Tibial nerve (tissue), 4 donors: ENCODE measurements around the gene TTC33. TPM values are rescaled to one million over a fixed set of nuclear protein-coding genes. Genes with fewer than 3 reads are reported as not detected.
"Not testable (repeated sequence)": the region's sequence is repeated elsewhere in the genome, so short reads cannot be mapped to it uniquely, and the experiment has no call there.

ENCODE experiments used
- DNase-seq, 2 donors: peaks; one replicate each; pipeline ENCODE4 v3.0.0-alpha.2; 2019; ENCODE audit warnings: low spot score in 2 of 2
- H3K27ac ChIP-seq, 4 donors: fragments of 200-600 bp; sonication (generic) in 3 of 4; one replicate each; pipeline ENCODE4 v1.5.1; 2017 to 2019; ENCODE audit warnings: mild to moderate bottlenecking in 1 of 4
- H3K27me3 ChIP-seq, 2 donors: fragments of 200-600 bp; sonication (generic) in 1 of 2; one replicate each; pipeline versions ENCODE4 v1.5.1 to v1.6.0; 2017 to 2019
- H3K36me3 ChIP-seq, 3 donors: fragments of 200-600 bp; sonication (generic); one replicate each; pipeline ENCODE4 v1.5.1; 2018 to 2019
- H3K4me1 ChIP-seq, 4 donors: fragments of 200-600 bp; sonication (generic) in 3 of 4; one replicate each; pipeline ENCODE4 v1.5.1; 2017 to 2019
- H3K4me3 ChIP-seq, 4 donors: fragments of 200-600 bp; sonication (generic) in 3 of 4; one replicate each; pipeline ENCODE4 v1.5.1; 2017 to 2019; ENCODE audit warnings: mild to moderate bottlenecking in 1 of 4, moderate library complexity in 1 of 4
- H3K9me3 ChIP-seq, 4 donors: fragments of 200-600 bp; sonication (generic) in 3 of 4; one replicate each; pipeline ENCODE4 v1.5.1; 2017 to 2019
- EP300 ChIP-seq, 2 donors: sonication (generic); formaldehyde crosslinking; IDR thresholded peaks; one replicate each; pipeline ENCODE4 v1.6.1; 2017; ENCODE audit warnings: antibody characterized with exemption in 2 of 2, mild to moderate bottlenecking in 1 of 2
- POLR2A ChIP-seq, 2 donors: fragments of 450-650 bp; IDR thresholded peaks; one replicate each; pipeline ENCODE4 v1.6.1; 2017; ENCODE audit warnings: antibody characterized with exemption in 2 of 2, mild to moderate bottlenecking in 2 of 2, moderate library complexity in 2 of 2
- WGBS, 2 donors: methylation state at CpG; one replicate each; pipeline ENCODE4 v1.1.5; 2018; 5-methylcytosine and 5-hydroxymethylcytosine counted together
- total RNA-seq, 4 donors: library from RNA; depleted of rRNA; stranded (reverse); fragments of >200 nt; gene quantifications; one replicate each; pipeline ENCODE4 v1.1.0, GENCODE V29; 2016
- TF ChIP-seq, protein P1 (sequence below), 5 experiments: fragments of 200-600 bp in 3 of 5; fragments of 450-650 bp in 2 of 5; sonication (generic) in 3 of 5; IDR thresholded peaks; one replicate each; pipeline ENCODE4 v1.5.1; 2016 to 2019; ENCODE audit warnings: antibody characterized with exemption in 5 of 5, mild to moderate bottlenecking in 3 of 5, moderate library complexity in 2 of 5

TTC33 gene
- total RNA-seq, 4 donors from 2014 or later: 11.4 to 27.1 (median 19.9) TPM

DNA sequence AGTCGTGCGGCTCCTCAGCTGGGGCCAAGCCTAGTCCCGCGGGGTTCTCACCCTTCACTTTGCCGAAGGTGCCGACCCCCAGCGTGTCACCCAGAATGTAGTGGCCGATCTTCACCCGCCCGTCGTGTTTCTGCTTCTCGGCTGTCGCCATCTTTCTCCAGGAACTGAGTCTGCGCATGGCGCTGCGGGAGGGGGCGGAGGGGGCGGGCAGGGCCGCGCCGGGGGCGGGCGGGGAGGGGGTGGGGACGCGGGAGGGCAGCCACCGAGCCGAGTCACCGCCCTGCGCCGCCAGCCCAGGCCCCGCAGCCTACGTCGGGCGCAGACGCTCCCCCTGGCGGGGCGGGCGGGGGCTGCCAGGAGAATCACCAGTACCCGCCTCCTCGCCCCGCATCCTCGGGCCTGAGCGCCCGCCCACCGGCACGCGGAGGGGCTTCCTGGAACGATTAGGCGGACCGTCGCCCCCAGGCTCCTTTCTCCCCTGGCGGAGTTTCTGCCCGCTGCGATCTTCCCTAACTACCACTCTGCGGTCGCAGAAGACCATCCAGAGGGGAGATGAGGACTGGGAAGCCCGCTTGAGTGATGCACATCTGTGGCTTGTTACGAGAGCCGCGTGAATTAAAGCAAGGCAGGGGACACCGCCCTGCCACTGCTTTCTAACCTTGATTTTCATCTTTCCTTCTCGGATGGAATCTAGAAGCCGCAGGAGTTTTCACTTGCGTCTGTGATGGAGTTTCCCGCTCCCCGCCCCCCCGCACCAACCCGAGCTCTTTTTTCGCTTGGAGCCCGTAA, 42.4 kb upstream of the TTC33 start, which contains the start of gene PRKAA1:
TSS of gene PRKAA1 (minus strand) at position 363 of the 789 bp plus-strand sequence. CDS start at position 178, 185 bp downstream.
- WGBS, 2 donors: 0 to 1% methylated on average over 24 to 43 of the region's 70 CpGs
- no peaks in the 10 kb centered on the region for H3K27me3 ChIP-seq
- no peaks in the 10 kb centered on the region for H3K36me3 ChIP-seq
- peak within 1 kb of the TSS; percentile 90 to 99 (median 94) for H3K27ac ChIP-seq
- H3K9me3 ChIP-seq: no peaks in the 10 kb centered on the region
- peak within 1 kb of the TSS; percentile 89 to 100 (median 98) for H3K4me3 ChIP-seq
- H3K4me1 ChIP-seq: peaks cover 0 to 41% (median 15%) of the 10 kb centered on the region in 4 donors
- DNase-seq: peak; percentile 77 to 82
- TF ChIP-seq, protein P1, sequence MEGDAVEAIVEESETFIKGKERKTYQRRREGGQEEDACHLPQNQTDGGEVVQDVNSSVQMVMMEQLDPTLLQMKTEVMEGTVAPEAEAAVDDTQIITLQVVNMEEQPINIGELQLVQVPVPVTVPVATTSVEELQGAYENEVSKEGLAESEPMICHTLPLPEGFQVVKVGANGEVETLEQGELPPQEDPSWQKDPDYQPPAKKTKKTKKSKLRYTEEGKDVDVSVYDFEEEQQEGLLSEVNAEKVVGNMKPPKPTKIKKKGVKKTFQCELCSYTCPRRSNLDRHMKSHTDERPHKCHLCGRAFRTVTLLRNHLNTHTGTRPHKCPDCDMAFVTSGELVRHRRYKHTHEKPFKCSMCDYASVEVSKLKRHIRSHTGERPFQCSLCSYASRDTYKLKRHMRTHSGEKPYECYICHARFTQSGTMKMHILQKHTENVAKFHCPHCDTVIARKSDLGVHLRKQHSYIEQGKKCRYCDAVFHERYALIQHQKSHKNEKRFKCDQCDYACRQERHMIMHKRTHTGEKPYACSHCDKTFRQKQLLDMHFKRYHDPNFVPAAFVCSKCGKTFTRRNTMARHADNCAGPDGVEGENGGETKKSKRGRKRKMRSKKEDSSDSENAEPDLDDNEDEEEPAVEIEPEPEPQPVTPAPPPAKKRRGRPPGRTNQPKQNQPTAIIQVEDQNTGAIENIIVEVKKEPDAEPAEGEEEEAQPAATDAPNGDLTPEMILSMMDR (IDR thresholded peaks at IDR 0.05): peak; percentile 74 to 89 (median 81)
- peak; percentile 51 to 73 for TF ChIP-seq POLR2A (IDR thresholded peaks at IDR 0.05)
- peak in 1 of 2 donors; percentile 86 for TF ChIP-seq EP300 (IDR thresholded peaks at IDR 0.05)

DNA sequence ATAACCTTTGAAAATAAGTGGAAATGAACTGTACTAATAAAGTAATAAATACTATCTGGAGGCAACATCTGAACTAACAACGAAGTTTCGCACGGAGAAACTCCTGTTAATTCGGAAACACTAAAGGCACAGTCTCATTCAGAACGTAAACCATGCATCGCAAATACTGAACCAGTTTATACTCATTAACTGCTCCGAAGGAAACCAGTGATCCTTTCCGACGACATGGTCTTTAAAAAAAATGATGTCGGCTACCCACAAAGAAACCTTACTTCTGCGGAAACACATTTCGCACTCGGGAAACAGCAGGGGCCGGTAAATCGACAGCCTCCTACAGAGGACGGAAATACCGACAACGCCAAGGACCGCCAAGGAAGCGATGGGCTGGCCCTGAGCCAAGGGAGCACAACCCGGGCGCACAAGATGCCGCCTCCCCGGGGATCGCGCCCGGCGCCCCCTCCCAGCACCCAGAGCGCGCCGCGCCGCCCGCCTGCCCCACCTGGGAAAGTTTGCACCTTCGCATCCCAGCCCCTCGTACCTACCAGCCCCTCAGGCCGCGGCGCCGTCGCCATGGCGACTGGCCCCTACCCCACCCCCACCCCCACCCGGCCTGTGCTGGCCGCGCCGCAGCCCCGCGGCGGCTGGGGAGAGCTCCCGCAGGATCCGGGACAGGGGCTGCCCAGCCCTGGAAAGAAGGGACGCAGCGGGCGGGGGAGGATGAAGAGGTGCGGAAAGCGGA, 41.7 kb upstream of the TTC33 start:
- TF ChIP-seq POLR2A (IDR thresholded peaks at IDR 0.05) (no peak), EP300 (IDR thresholded peaks at IDR 0.05) (peak in 1 of 2 donors; percentile 5)
- TF ChIP-seq, protein P1 (IDR thresholded peaks at IDR 0.05): no peak
- DNase-seq: peak; percentile 51 to 69
- H3K4me1 ChIP-seq: peaks cover 0 to 41% (median 15%) of the 10 kb centered on the region in 4 donors
- H3K4me3 ChIP-seq: peak overlapping the region; percentile 89 to 100 (median 98)
- no peaks in the 10 kb centered on the region for H3K27me3 ChIP-seq
- 1 to 2% methylated on average over 24 to 35 of the region's 56 CpGs for WGBS, 2 donors
- H3K9me3 ChIP-seq: no peaks in the 10 kb centered on the region
- H3K36me3 ChIP-seq: no peaks in the 10 kb centered on the region
- H3K27ac ChIP-seq: peak overlapping the region; percentile 90 to 99 (median 94)

DNA sequence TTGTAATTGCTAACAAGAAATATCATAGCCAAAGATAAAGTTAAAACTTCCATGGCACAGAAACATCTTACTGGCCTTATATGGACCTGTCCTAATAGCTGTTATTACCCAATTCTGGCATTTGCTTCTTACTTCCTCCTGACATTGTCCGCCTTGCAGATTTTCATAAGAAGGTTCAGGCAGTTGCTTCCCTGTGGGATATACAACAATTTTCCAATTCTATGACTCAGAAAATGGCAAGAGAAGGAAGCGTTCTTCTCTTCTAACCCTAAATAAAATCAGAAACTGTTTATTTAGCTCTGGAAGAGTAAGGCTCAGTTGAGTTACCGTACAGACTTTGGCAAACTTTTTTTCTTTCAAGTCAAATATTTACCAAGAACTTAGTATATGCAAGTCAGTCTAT, 40.7 kb upstream of the TTC33 start:
- 29 to 30% methylated on average over 3 of the region's 3 CpGs for WGBS, 2 donors
- H3K27ac ChIP-seq: peak overlapping the region in 3 of 4 donors; percentile 92 to 99 (median 97)
- no peaks in the 10 kb centered on the region for H3K9me3 ChIP-seq
- TF ChIP-seq, protein P1 (IDR thresholded peaks at IDR 0.05): no peak
- TF ChIP-seq EP300 (IDR thresholded peaks at IDR 0.05): peak in 1 of 2 donors; percentile 81
- H3K4me1 ChIP-seq: peaks cover 0 to 47% (median 19%) of the 10 kb centered on the region in 4 donors
- H3K27me3 ChIP-seq: no peaks in the 10 kb centered on the region
- DNase-seq: peak in 1 of 2 donors; percentile 29
- peak overlapping the region in 3 of 4 donors; percentile 89 to 100 (median 96) for H3K4me3 ChIP-seq
- no peaks in the 10 kb centered on the region for H3K36me3 ChIP-seq

DNA sequence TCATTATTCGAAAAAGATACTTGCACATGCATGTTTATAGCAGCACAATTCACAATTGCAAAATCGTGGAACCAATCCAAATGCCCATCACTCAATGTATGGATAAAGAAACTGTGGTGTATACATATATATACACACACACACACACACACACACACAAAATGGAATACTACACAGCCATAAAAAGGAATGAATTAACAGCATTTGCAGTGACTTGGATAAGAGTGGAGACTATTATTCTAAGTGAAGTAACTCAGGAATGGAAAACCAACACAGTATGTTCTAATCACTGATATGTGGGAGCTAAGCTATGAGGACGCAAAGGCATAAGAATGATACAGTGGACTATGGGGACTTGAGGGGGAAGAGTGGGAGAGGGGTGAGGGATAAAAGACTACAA, 39.1 kb upstream of the TTC33 start:
- not testable (repeated sequence) for H3K27me3 ChIP-seq, H3K27ac ChIP-seq, H3K9me3 ChIP-seq, H3K4me3 ChIP-seq, H3K36me3 ChIP-seq, DNase-seq
- peaks cover 0 to 54% (median 22%) of the 10 kb centered on the region in 4 donors for H3K4me1 ChIP-seq
- 92% methylated on average over 3 of the region's 3 CpGs for WGBS, 2 donors

DNA sequence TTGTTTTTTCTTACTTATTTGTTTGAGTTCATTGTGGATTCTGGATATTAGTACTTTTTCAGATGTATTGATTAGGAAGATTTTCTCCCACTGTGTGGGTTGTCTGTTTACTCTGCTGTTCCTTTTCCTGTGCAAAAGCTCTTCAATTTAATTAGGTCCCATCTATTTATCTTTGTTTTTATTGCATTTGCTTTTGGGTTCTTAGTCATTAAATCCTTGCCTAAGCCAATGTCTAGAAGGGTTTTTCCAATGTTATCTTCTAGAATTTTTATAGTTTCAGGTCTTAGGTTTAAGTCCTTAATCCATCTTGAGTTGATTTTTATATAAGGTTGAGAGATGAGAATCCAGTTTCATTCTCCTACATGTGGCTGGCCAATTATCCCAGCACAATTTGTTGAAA, 38.6 kb upstream of the TTC33 start:
- not testable (repeated sequence) for H3K27ac ChIP-seq, H3K27me3 ChIP-seq, H3K9me3 ChIP-seq, DNase-seq, H3K36me3 ChIP-seq, H3K4me3 ChIP-seq
- H3K4me1 ChIP-seq: peaks cover 0 to 51% (median 21%) of the 10 kb centered on the region in 4 donors

DNA sequence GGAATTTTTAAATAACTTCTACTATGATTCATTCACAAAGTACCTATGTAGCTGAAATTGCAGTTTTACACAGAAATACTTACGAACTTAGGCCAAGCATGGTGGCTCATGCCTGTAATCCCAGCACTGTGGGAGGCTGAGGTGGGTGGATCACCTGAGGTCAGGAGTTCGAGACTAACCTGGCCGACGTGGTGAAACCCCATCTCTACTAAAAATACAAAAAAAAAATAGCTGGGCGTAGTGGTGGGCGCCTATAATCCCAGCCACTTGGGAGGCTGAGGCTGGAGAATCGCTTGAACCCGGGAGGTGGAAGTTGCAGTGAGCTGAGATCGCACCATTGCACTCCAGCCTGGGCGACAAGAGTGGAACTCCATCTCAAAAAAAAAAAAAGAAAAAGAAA, 36.9 kb upstream of the TTC33 start:
- not testable (repeated sequence) for H3K27ac ChIP-seq, H3K9me3 ChIP-seq, DNase-seq, H3K4me3 ChIP-seq, H3K27me3 ChIP-seq
- 93 to 94% methylated on average over 10 of the region's 10 CpGs for WGBS, 2 donors
- peaks cover 0 to 15% (median 0%) of the 10 kb centered on the region in 3 donors for H3K36me3 ChIP-seq
- H3K4me1 ChIP-seq: peaks cover 0 to 44% (median 18%) of the 10 kb centered on the region in 4 donors
